GM19193 (cell line): ENCODE data around the gene PRR3.
A peak's percentile ranks its signal among the peaks of the same experiment; 100 is the strongest.

ENCODE experiments used
- POLR2A ChIP-seq: IDR thresholded peaks from 4 replicates; pipeline ENCODE4 v1.6.1; 2011; ENCODE audit not compliant: insufficient read depth, insufficient read length; ENCODE audit errors: extremely low read depth

PRR3 gene

GRCh38 chr6:30598912-30599624, 42.0 kb downstream of the PRR3 start:
- no peak for TF ChIP-seq POLR2A

GRCh38 chr6:30599625-30600324, 42.7 kb downstream of the PRR3 start:
- TF ChIP-seq POLR2A: no peak

- peak; percentile 33 for TF ChIP-seq POLR2A
These were observed 43.4 kb downstream of the PRR3 start for GRCh38 chr6:30600451-30600961.

- no peak for TF ChIP-seq POLR2A
These were observed 44.3 kb downstream of the PRR3 start for GRCh38 chr6:30601436-30601814.

- TF ChIP-seq POLR2A: peak; percentile 24
These were observed 44.9 kb downstream of the PRR3 start for GRCh38 chr6:30601815-30602641.

GRCh38 chr6:30603961-30604360, 46.9 kb downstream of the PRR3 start:
- TF ChIP-seq POLR2A: no peak

- no peak for TF ChIP-seq POLR2A
These were observed 53.0 kb downstream of the PRR3 start for GRCh38 chr6:30610065-30610464.

- no peak for TF ChIP-seq POLR2A
These were observed 54.2 kb downstream of the PRR3 start for GRCh38 chr6:30611150-30611855.

GRCh38 chr6:30611856-30612194, 54.7 kb downstream of the PRR3 start:
- no peak for TF ChIP-seq POLR2A

GRCh38 chr6:30612213-30612612, 55.1 kb downstream of the PRR3 start:
- TF ChIP-seq POLR2A: no peak

- peak; percentile 31 for TF ChIP-seq POLR2A
These were observed 55.7 kb downstream of the PRR3 start for GRCh38 chr6:30612687-30613248.
